DMS79 treated with DMSO at 0.1 percent for 48 hours (cell line): ENCODE data around the gene HCST.
"Not testable (repeated sequence)": the region's sequence is repeated elsewhere in the genome, so short reads cannot be mapped to it uniquely, and the experiment has no call there.

Experiments used
- DNase-seq: peaks from one replicate; lab custom pipeline; 2025; lab: John Stamatoyannopoulos, UW

HCST gene

GRCh38 chr19:35879770-35880317, 22.5 kb upstream of the HCST start:
- no peak for DNase-seq

DNA sequence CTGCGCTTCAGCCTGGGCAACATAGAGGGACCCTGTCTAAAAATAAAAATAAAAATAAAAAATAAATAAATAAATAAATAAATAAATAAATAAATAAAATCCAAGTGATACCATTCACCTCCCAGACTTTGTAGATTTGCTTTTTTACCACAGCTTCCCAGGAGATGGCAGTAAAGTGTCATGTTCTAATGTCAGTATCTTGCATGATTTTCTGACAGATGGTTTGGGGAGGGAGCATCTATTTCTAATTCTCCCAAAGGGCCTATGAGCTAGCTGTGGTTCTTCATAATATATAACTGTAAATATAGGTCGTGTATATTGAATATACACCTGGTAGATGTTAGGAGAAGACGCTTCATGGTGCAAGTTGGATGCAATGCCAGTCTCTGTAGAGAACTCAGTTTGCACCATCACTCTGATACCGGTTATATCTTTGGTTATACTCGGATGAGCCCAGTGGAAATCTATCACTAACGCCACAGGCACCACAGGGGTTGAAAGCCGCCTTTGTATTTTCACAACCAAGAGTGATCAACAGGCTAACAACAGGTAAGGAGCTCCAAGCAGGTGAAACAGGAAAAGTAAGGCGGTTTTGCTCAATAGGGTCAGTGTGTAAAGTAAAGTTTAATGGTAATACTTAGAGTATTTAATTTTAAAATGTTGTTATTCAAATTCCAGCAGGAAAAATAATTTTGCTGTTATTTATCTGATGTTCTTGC, 20.1 kb upstream of the HCST start:
- DNase-seq: peak; percentile 76

DNA sequence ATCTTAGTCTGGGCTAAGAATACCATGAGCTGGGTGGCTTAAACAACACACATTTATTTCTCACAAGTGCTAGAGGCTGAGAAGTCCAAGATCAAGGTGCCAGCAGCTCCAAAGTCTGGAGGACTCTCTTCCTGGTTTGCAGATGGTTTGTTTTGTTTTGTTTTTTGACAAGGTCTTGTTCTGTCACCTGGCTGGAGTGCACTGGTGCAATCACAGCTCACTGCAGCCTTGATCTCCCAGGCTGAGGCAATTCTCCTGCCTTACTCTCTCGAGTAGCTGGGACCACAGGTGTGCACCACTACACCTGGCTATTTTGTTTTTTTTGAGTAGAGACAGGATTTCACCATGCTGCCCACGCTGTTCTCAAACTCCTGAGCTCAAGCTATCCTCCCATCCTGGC, 18.4 kb upstream of the HCST start:
- no peak for DNase-seq

- DNase-seq: no peak
Observed at GRCh38 chr19:35885225-35885738, 17.0 kb upstream of the HCST start.

- no peak for DNase-seq
Observed at GRCh38 chr19:35885904-35886303, 16.4 kb upstream of the HCST start.

DNA sequence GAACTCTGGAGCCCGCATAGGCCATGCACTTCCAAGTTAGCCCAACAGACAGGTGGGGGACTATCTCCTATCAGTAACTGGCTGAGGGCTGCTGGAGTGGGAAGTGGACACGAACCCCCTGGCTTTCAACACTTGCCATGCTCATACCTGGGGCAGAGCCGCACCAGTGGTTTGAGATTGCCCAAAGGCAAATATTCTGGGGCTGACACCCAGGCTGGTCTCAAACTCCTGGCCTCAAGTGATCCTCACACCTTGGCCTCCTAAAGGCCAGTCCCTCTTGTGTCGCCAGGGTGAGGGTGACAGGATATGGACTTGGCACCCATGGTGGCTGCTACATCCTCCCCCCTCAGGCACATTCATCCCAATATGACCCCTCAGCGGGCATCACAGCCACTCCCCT, 15.1 kb upstream of the HCST start:
- DNase-seq: no peak

DNA sequence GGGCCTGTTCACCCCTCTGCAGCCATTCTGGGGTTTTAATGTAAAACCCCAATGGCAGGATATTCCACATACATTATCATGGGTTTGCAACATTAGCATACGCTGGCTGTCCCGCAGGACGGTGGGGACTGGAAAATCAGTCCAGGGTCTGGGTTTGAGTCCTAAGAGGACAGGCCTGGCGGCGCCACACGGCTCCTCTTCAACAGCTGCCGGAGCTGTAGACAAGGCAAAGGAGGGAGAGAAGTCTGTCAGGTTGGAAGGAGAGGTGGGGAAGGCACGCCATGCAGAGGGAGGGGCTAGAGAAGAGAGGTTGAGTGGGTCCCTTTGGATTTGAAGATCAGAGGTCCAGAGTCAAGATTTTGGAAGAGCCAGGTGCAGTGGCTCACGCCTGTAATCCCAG, 13.9 kb upstream of the HCST start:
- no peak for DNase-seq

- no peak for DNase-seq
Observed at GRCh38 chr19:35889370-35890112, 12.8 kb upstream of the HCST start.

DNA sequence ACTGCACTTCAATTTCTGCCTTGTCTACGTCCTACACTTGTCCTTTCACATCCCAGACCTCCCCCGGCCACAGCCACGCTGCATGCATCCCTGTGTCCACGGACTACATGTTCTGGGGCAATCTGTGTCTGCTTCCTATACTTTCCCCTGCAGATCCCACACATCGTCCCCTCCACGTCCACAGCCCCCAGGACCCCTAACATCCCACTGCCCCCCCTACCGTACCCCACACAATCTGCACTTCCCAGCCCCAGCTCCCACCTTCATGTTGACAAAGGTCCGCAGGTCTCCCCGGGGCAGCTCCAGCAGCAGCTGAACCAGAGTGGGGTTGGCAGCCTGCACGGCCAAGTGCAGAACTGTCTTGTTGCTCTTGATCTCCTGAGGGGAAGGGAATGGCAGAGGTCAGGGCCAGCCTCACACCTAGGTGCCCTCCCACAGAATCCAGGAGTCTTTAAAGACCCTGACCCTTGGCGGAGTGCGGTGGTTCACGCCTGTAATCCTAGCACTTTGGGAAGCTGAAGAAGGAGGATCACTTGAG, 12.1 kb upstream of the HCST start:
- no peak for DNase-seq

GRCh38 chr19:35891819-35892218, 10.5 kb upstream of the HCST start:
- not testable (repeated sequence) for DNase-seq

- DNase-seq: no peak
Observed at GRCh38 chr19:35894342-35894741, 8.0 kb upstream of the HCST start.

DNA sequence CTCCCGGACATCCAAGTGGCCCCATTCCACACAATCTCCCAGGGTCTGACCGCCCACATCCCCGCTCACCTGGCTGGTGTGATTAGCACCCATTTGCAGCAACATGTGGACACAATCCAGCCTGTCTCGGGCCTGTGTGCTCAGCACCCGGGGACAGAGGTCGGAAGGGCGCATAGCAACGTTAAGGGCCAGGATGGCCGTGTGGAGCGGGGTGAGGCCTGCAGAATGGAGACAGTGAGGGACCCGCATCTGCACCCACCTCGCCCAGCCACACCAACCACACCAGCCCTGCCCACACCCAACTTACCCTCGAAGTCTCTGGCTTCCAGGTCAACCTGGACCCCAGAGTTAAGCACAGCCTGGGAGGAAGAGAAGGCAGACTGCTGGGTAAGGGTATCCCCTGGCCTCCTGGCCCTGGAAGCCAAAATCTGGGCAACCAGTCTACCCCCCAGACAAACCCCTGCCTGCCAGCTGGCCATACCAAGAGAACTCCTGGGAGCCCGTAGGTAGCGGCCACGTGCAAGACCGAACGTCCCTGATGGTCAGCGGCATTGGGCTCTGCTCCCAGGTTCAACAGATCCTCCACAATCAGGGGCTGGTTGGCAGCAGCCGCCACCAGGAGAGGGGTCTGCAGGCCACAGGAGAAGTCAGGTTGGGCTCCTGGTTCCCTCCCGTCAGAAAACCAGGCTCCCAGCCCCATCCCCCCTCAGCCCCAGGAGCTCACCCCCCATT, 6.3 kb upstream of the HCST start:
- DNase-seq: no peak

DNA sequence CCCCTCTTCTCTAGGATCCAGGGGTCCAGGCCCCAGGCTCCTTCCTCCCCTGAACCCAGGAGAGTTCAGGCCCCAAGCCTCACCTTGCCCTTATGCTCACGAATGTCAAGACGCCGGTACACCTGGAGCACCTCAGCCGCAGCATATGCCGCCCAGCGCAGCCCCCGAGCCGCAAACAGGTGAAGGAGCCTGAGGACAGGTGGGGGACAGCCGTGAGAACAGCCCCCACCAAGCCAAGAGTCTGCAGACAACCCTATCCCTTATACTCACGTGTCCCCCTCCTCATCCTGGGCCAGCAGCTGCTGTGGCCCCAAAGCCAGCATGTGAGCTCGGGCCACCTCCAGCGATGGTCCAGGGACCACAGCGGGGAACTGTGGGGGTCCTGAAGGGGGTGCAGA, 5.7 kb upstream of the HCST start:
- no peak for DNase-seq

GRCh38 chr19:35897706-35898451, 4.5 kb upstream of the HCST start:
- DNase-seq: no peak

DNA sequence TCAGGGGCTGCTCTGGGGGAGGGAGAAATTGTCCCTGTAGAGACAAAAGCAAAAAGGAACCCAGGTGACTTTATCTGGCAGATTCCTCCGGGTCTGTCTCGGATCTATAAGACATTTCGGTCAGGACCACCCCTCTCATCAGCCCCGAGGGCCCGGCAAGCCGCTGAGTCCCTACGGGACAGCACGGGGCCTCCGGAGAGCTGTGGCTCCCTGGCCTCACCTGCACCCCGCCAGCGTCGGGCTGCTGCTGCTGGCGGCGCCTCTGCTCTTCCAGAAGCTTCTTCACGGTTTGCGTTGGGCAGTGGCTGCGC, 3.9 kb upstream of the HCST start:
- no peak for DNase-seq

GRCh38 chr19:35899547-35900214, 2.6 kb upstream of the HCST start:
- DNase-seq: peak; percentile 54

DNA sequence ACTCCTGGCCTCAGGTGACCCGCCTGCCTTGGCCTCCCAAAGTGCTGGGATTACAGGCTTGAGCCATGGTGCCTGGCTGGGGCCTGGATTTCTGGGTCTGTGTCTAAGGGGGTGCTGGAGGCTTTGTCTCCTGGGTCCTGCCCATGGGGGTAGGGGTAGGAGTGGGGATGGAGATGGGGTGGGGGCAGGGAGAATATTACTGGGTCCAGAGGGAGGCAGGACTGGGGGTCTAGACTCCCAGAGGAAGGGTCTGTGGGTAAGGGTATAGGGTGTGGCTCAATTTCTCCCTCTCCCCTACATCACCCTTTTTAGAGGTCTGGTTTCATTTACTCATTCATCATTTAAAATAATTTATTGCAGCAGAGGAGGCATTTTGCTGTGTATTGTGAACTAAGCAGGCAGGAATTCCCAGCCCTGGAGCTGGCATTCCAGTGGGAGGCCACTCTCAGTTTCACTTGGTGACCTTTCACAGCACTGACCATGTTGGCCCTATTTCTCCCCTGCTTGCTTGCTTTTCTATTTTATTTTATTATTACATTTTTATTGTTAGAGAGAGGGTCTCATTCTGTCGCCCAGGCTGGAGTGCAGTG, 1.2 kb upstream of the HCST start:
- no peak for DNase-seq

- no peak for DNase-seq
Observed at GRCh38 chr19:35902870-35903475, 644 bp downstream of the HCST start.

DNA sequence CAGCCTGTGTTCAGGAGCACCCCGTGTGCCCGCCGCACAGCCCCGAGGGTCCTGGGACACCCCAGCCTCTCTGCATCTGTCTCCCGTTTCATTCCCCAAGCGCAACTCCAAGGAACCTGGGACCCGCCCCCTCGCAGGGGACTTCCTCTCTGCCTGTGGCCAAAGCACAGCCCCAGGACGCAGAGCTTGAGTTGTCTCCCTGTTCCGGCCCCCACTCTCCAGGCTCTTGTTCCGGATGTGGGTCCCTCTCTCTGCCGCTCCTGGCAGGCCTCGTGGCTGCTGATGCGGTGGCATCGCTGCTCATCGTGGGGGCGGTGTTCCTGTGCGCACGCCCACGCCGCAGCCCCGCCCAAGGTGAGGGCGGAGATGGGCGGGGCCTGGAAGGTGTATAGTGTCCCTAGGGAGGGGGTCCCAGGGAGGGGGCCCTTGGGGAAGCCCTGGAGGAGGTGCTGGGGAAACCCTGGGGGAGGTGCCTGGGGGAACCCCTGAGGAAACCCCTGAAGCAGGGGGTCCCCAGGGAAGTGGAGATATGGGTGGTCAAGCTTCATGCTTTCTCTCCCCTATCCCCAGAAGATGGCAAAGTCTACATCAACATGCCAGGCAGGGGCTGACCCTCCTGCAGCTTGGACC, 1.3 kb downstream of the HCST start:
- peak; percentile 44 for DNase-seq
